ENCODE measurements around the gene B9D1.

B9D1 gene

DNA sequence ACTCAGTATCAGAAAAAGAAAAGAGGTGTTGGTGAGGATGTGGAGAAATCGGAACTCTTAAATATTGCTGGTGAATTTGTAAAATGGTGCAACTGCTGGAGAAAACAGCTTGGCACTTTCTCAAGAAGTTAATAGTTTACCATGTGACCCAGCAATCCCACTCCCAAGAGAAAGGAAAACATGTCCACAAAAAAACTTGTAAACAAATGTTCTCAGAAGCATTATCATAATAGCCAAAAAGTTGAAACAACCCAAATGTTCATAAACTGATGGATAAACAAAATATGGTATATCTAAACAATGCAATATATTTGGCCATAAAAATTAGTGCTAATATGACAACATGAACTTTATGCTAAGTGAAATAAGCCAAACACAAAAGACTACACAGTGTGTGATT is 13.2 kb upstream of the B9D1 start:
- no peak for DNase-seq

DNA sequence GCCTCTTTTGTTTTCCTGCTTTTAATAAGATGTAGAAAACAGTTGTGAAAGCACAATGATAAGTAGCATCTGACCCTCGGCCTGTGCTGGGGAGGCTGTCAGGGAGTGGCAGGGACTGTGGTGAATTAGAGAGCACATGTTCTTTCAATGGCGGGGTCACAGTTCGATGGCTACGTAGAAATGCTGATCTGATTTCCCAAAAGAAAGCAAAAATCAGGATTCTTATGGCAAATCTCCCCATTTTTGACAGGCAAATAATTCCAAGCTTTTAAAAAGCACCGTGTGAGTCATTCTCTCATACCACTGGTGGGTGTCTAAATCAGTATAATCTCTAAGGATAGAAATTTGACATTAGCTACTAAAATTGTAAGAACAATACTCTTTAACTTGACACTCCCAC is 11.6 kb upstream of the B9D1 start:
- no peak for DNase-seq

GRCh38 chr17:19372866-19373504 is 10.5 kb upstream of the B9D1 start:
- no peak for DNase-seq

- DNase-seq: no peak
These were observed 9.9 kb upstream of the B9D1 start for GRCh38 chr17:19372439-19372838.

GRCh38 chr17:19372011-19372370 is 9.5 kb upstream of the B9D1 start:
- DNase-seq: no peak

DNA sequence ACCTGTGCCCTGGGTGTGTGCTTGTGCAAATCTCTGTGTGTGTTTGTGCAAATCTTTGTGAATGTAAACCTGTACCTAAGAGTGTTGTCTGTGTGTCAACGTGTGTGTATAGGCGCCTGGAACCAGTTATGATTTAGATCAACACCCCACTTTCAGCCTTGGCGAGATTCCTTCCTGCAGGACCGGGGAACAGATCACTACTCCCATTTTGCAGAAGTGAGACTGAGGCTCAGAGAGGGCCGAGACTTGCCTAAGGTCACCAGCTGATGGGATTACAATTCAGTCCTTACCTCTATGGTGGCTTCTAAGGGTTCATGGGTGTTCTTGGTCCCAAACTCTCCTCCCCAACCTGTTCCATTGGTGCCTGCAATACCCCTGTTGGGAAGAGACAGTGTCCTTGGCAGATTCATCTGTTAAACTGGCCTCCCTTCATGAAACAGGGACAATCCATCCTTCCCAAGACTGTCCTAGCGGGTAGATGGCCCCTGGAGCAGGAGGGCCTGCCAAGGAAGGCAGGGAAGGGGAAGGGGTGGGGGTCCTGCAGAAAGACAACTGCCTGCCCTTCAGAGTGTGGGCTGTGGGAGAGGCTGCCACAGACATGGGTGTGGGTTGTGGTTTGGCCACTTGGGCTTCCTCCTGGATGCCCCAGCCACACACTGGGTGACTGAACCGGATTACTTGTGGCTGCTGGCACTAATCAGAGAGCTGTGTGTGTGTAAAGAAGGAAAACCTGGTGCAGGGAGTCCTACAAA is 8.9 kb upstream of the B9D1 start:
- no peak for DNase-seq

GRCh38 chr17:19370493-19370960 is 8.0 kb upstream of the B9D1 start:
- no peak for DNase-seq

GRCh38 chr17:19369846-19370492 is 7.4 kb upstream of the B9D1 start:
- no peak for DNase-seq

DNA sequence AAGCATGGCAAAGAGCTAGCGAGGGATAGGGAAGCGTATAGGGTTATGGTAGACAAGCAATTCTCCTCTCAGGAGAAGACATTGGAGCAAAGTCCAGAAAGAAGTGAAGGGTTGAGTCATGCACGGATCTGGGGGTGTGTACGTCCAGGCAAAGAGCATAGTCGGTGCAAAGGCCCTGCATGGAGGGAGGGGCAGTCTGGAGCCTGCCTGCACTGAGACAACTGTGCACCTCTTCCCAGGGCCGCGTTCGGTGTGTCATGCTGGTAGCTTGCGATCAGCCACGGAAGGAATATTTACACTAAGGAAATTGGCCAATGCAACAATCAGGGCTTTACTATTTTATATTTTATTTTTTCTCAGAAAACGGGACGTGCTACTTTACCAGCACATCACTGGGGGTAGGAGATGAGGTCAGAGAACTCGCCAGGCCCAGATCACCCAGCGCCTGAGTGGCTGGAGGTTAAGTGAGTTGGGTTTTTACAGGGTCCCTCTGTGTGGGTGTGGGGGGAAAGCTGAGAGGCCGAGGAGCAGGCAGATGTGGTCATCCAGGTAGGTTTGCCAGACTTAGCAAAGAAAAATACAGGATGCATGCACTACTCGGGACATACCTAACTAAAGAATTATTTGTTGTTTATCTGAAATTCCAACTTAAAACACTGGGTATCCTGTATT is 6.7 kb upstream of the B9D1 start:
- DNase-seq: no peak

- DNase-seq: no peak
These were observed 5.7 kb upstream of the B9D1 start for GRCh38 chr17:19368229-19368628.

DNA sequence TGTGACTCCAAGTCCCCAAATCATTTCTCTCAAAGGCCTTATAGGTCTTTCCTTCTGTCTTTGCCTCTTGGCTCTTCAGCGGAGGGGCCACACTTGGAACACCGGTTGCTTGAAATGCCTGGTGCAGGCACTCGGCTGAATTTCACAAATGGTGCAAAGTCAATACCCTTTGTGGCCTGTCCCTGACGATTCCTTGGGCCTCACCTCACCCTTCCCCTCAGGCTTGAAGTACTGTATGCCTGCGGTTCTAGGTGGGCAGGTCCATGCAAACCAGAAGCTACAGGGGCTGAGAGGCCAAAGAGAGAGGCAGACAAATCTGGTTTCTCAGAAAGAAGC is 4.1 kb upstream of the B9D1 start:
- DNase-seq: no peak

GRCh38 chr17:19365833-19366636 is 3.5 kb upstream of the B9D1 start:
- DNase-seq: no peak

DNA sequence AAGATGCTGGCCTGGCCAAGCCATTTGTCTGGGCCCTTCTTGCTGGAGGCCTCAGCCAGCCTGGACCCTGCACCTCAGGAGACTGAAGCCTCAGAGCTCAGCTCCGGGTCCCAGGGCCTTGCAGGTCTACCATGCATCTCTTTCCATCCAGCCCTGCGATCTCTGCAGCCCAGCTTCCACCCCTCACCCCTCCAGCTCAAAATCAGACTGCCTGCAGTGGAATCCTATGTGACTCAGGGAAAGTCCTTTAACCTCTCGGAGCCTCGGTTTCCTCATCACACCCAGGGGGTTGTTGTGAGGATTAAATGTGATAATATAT is 2.9 kb upstream of the B9D1 start:
- DNase-seq: no peak

- no peak for DNase-seq
These were observed 2.4 kb upstream of the B9D1 start for GRCh38 chr17:19364699-19365498.

DNA sequence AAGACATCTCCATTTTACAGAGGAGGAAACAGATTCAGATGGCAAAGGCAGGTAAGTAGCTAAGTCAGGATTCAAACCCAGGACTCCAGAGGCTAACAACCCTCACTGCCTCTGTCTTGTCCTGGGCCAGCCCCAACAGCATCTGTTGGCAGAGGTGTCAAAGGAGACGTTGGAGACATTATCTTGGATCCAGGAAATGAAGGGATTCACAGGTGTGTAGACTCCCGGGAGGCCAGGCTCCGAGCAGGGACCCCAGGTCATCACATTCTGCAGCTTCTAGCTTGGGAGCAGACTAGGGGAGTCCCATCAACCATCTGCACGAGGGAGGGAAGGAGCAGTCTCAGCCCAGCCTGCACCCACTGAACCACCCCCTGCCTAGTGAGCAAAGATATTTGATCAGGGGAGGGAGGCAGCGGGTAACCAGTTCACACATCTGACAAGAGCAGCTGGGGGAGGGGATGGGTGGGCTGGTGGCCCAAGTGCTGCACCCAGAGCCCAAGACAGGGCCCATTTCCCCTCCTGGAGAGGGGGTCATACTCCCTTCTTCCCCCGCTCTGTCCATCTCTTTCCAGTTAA is 1.0 kb upstream of the B9D1 start:
- no peak for DNase-seq

DNA sequence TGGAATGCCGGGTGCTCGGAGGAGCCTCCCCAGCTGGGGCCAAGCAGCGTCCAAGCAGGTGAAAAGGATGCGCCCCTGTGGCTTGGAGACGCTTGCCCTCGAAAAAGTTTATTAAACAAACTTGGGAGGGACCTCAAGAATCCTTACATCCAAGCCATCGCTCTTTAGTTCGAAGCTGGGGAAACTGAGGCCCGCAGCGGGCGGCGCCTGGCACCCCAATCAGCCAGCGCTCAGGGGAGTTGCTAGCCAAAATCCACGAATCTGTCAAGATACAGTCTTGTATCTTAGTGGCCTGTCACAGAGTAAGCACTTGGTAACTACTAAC is 553 bp upstream of the B9D1 start:
- DNase-seq: no peak

GRCh38 chr17:19361944-19362276 is 613 bp downstream of the B9D1 start:
- peak; percentile 69 for DNase-seq

GRCh38 chr17:19361326-19361725 is 1.2 kb downstream of the B9D1 start:
- DNase-seq: no peak

GRCh38 chr17:19360772-19361171 is 1.8 kb downstream of the B9D1 start:
- no peak for DNase-seq

DNA sequence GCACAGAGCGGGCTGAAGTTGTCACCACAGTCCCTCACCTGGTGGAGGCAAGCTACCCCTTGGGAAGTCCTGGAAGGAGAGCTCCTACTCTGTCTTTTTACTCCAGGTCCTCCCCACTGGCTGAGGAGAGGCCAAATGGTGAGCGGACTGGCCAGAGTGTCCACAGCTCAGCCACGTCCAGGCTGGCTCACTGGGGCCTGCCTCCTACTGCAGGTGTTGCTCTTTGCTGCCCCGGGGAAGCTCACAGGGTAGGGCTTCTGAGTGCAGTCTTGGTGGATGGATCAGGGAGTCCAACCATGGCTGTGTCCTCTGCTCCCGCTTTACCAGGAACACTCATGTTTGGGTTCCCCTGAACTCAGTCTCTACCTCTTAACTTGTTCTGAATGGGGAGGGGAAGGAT is 2.7 kb downstream of the B9D1 start:
- no peak for DNase-seq

GRCh38 chr17:19359151-19359550 is 3.4 kb downstream of the B9D1 start:
- no peak for DNase-seq

GRCh38 chr17:19357761-19358160 is 4.8 kb downstream of the B9D1 start:
- no peak for DNase-seq

All from midbrain (tissue), 1 donor.